AG04449 (cell line): Measurements from ENCODE around the gene ALK.

ENCODE experiments used
- CTCF ChIA-PET: fragments of 350-600 bp; formaldehyde crosslinking; extraction: SDS; loops from one replicate; lab custom pipeline; 2021; ENCODE audit warnings: antibody characterized with exemption; lab: Yijun Ruan, JAX
- POLR2A ChIA-PET: fragments of 400-600, 350-600 bp; formaldehyde crosslinking; extraction: SDS; loops from one replicate; lab custom pipeline; 2020; ENCODE audit warnings: antibody characterized with exemption, inconsistent platforms; lab: Yijun Ruan, JAX
- DNase-seq: peaks from one replicate; pipeline ENCODE4 v3.0.0-alpha.2; 2010; ENCODE audit warnings: low read depth, low spot score
- H3K4me3 ChIP-seq: 2 replicates; pipeline ENCODE4 v1.5.1; 2011; ENCODE audit warnings: low read depth, mild to moderate bottlenecking, control low read depth, low read length
- TF ChIP-seq, protein P1 (sequence below): IDR thresholded peaks from one replicate; pipeline ENCODE4 v1.5.1; 2011; ENCODE audit warnings: mild to moderate bottlenecking, moderate library complexity, low read length, control low read depth, inconsistent platforms; ENCODE audit not compliant: insufficient read depth; ENCODE audit errors: missing control alignments

Gene ALK

DNA sequence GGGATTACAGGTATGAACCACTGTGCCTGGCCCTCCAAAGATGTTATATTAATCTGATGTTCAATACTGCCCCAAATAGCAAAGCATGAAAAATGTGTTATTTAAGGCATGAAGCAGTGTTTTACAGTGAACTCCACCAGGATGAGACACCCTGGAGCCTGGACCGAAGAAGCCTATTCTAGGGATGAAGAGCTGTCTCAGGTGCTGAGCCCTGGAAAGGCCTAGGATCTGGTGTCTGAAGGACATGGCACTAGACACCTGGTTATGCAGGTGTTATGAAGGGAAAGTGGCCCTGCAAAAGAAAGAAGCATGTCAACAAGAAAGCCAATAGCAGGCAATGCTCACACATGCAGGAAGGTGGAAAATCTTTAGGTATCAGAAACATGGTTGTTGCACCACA, 431.8 kb downstream of the ALK start:
- DNase-seq, result no peak
- ChIA-PET POLR2A (no interaction called here), CTCF (interaction anchor here (1.0 kb wide), 1 partner anchor 352 kb away, joined by 4 read pairs; no protein-coding TSS in a partner anchor)
- TF ChIP-seq, protein P1, sequence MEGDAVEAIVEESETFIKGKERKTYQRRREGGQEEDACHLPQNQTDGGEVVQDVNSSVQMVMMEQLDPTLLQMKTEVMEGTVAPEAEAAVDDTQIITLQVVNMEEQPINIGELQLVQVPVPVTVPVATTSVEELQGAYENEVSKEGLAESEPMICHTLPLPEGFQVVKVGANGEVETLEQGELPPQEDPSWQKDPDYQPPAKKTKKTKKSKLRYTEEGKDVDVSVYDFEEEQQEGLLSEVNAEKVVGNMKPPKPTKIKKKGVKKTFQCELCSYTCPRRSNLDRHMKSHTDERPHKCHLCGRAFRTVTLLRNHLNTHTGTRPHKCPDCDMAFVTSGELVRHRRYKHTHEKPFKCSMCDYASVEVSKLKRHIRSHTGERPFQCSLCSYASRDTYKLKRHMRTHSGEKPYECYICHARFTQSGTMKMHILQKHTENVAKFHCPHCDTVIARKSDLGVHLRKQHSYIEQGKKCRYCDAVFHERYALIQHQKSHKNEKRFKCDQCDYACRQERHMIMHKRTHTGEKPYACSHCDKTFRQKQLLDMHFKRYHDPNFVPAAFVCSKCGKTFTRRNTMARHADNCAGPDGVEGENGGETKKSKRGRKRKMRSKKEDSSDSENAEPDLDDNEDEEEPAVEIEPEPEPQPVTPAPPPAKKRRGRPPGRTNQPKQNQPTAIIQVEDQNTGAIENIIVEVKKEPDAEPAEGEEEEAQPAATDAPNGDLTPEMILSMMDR, result no peak
- no peak overlapping the region for H3K4me3 ChIP-seq

DNA sequence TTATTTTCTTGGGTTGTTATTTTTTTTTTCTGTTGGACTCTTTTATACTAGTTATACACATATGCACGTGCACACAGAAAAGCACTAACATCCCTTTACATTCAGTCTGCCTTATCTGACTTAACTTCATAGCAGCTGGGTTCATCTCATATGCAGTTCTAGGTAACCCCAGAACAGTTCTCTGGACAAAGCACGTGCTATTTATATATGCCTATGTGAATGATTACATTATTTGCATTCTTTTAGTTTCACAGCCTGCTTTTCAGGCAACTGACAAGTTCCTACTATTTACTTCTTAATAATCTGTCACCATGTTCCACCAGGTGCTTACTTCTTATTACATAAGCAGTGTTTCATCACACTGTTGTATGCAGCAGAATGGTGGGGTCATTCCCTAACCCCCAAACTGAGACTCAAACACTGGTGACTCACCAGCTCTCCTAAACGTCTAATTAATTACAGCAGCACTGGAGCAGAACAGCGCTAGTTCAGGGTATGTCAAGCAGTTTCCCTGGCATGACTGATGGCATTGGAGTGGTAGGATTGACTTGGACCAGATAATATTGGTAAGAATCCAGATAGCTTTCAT, 433.3 kb downstream of the ALK start:
- no peak for DNase-seq
- H3K4me3 ChIP-seq, result no peak overlapping the region
- TF ChIP-seq, protein P1, result no peak
- POLR2A ChIA-PET, result no interaction called here
- CTCF ChIA-PET, result no interaction called here

DNA sequence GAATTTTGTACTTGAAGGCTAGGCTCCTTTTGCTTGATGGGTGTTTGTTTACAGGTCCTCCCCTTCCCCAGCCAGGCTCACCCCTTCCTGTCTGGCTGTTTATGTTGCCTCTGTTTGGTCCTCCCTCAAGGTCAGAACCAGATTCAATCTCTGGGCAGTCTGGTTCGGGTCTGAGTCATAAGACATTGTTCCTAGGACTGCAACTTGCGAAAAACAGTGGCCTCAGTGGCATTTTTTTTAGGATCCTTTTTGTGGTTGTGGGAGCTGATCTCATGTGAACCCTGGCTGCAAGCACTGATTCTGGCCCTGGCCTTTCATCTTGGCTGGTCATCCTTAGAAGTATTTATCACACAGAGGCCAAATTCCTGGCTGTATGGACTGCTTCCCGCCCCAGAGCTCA, 435.8 kb downstream of the ALK start:
- DNase-seq, result no peak
- ChIA-PET CTCF (no interaction called here), POLR2A (no interaction called here)
- no peak overlapping the region for H3K4me3 ChIP-seq
- TF ChIP-seq, protein P1, result no peak

DNA sequence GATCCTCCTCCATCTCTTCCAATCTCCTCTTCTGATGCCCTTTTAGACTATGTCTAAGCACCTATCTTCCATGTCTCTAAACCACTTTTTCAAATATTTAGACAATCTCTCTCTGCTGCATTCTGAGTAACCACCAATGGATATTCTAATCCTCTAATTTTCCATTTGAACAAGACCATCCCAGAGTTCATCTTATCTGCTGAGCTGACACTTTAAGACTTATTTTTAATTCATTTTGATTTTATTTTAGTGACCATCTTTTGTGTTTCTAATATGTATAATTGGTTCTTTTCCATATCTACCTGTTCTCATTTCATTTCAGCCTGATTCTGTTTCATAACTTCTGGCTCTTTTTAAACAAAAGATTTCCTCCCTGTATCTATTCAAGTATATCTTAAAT, 436.3 kb downstream of the ALK start:
- ChIA-PET POLR2A (no interaction called here), CTCF (no interaction called here)
- DNase-seq, result no peak
- H3K4me3 ChIP-seq, result no peak overlapping the region
- TF ChIP-seq, protein P1, result no peak

DNA sequence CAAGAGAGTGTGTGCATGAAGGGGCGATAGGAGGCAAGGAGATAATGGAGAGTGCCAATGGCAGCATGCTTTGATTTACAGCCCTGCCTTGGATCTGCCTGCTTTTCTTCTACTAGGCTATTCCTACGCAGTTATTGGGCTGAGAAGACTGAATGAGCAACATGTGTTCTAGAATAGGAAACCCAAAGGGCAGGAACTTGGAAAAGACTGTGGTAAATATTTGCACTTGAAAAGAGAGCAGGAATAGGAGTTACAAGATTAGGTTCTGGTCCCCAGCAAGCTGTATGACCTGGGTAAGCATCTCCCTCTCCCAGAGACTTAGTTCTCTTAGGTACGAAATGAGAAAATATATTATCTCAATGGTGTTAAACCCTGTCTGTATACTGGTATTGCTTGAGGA, 438.5 kb downstream of the ALK start:
- TF ChIP-seq, protein P1, result no peak
- DNase-seq, result no peak
- no peak overlapping the region for H3K4me3 ChIP-seq
- CTCF ChIA-PET, result no interaction called here
- POLR2A ChIA-PET, result no interaction called here

DNA sequence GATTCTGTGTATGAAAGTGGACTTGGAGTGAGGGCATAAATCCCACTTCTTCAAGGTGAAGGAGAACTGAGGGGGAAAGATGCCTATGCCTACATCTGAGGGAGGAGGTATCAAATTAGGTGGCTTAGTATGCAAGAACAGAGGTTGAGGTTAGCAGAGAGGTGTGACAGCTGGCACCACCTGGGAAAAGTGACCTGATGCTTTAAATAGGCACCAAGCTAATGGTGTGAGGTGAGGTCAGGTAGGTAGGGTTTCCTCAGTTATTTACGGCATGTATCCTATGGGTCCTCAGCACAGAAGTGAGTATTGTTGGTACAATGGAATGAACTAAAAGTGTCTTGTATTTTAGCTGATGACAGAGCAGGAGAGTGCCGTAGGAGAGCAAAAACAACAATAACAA, 439.0 kb downstream of the ALK start:
- no peak for DNase-seq
- CTCF ChIA-PET, result no interaction called here
- no peak overlapping the region for H3K4me3 ChIP-seq

More for the DNA sequence above, 439.0 kb downstream of the ALK start:
- TF ChIP-seq, protein P1, result no peak
- POLR2A ChIA-PET, result no interaction called here
